Activated effector memory CD4-positive, alpha-beta T cell treated with Interleukin-2 at 50 U/mL for 16 hours (primary cell): ENCODE results near the gene OR4D11.
"Not testable (repeated sequence)": the region's sequence is repeated elsewhere in the genome, so short reads cannot be mapped to it uniquely, and the experiment has no call there.

ENCODE experiments used
- DNase-seq: peaks from one replicate; pipeline ENCODE4 v3.0.0-alpha.2; 2020

OR4D11 gene

DNA sequence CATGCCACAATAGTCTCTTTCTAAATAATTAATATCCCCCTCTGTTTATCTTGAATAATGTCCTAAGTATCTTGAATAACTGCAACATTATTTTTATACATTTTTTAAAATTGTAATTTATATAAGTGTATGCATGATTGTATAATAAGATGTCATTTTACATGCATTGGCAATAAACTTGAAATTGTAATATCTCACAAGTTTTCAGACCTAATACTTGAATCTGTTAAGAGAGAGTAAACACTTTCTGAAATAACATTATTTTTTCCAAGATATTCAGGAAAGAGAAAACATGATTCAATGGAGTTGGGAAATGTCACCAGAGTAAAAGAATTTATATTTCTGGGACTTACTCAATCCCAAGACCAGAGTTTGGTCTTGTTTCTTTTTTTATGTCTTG lies at the start of gene OR4D11:
TSS of gene OR4D11 (plus strand) at position 301 of the 400 bp plus-strand sequence. CDS start at position 301, 0 bp downstream.
- no peak for DNase-seq

DNA sequence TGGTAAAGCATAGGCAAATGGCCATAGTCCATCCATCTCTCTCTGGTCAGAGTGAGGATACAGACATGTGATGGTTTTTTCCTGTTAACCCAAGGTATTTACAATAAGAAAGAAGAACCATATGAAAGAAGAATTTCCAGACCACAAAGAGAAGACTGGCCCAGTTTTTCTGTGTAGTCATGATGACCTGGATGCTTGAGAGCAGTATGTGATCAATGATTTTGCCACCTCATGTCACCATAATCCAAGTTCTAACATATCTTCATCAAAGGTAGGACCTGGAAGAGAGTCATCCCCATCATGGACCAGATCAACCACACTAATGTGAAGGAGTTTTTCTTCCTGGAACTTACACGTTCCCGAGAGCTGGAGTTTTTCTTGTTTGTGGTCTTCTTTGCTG lies 46.7 kb upstream of the OR4D11 start, which contains the start of gene OR4D6:
TSS of gene OR4D6 (plus strand) at position 301 of the 400 bp plus-strand sequence. CDS start at position 301, 0 bp downstream.
- no peak for DNase-seq

DNA sequence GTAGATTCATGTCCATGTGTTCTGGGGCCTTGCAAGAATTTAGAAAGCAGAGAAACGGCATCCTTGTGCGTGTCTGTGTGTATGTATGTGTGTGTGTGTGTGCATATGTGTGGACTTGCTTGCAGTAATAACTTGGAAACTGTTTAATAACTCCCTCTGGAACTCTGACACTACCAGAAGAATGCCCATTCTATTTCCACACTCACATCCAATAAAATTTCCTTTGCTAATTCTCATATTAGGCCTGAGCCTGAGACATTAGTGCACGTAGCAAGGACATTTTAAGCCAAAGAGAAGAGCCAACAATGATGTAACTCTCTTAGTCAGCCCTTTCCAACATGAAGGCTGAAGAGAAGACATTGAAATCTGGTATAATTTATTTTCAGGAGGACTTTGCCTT lies 43.5 kb upstream of the OR4D11 start:
- no peak for DNase-seq

DNA sequence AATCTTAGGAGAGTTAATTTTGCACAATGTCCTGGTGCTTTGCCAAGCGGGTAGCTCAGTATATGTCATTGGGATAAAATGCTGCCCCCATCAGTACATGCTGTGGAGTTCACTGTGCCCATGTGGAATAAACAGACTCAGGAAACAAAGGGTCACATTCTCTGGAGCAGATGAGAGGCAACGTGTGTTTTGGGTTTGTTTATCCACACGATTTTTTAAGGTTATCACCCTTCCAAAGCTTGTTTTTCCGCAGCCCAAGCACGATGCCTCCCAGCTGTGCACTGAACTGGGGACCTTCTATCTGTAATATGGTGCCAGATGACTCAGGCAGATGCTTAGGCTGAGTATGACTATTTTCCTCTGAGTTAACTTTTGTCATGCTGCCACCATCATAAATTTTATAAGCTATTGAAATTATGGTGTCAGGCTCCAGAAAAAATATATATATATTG lies 40.2 kb upstream of the OR4D11 start:
- DNase-seq = no peak

DNA sequence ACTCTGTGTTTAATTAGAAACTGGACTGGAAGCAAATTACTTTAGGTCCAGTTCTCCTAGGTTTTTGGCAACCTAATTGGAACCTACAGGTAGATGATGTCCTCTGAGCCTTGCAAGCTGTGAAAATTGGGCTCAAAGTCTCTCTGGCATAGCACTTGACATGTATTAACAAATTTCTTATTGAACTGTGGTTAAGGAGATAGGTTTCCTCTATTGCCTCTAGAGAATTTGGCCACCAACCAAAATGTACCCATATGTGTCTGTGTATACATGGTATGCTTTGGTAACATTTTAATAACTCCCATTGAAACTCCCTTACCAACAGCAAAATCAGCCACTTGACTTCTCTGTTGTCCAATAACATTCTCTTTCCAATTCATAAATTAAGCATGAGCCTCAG lies 30.4 kb upstream of the OR4D11 start, which contains the start of gene OR4D10:
TSS of gene OR4D10 (plus strand) at position 301 of the 400 bp plus-strand sequence. CDS start 4,115 bp downstream, outside the sequence.
- no peak for DNase-seq

DNA sequence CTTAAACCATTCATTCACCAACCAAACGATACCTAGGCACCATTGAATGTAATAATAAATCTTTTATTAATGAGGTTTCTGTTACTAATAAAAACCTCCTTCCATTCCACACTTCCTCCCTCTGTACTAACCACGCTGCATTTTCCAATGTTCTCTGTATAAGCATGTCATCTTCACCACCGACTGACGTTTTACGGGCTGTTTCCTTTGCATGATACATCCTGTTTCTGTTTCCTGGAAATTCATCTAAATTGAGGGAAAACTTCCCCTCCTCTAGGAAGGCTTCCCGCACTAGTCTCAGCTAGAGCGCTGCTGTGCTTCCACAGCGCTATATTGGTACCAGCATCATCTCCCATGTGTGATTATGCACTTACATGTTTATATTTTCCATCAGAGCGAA lies 28.2 kb upstream of the OR4D11 start:
- no peak for DNase-seq

DNA sequence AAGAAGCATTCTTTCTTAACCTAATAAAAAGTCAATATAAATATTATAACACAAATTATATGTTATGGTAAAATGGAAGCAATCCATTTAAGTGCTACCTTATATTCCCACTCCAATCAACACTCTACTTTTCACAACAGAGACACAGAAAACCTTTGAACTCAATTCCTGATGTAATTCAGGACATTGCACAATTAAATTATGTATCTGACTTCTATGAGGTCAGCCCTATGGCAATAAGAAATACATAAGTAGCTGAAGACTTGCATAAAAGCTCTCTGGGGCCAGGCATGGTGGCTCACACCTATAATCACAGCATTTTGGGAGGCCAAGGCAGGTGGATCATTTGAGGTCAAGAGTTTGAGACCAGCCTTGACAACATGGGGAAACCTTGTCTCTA lies 23.5 kb upstream of the OR4D11 start:
- DNase-seq = no peak

DNA sequence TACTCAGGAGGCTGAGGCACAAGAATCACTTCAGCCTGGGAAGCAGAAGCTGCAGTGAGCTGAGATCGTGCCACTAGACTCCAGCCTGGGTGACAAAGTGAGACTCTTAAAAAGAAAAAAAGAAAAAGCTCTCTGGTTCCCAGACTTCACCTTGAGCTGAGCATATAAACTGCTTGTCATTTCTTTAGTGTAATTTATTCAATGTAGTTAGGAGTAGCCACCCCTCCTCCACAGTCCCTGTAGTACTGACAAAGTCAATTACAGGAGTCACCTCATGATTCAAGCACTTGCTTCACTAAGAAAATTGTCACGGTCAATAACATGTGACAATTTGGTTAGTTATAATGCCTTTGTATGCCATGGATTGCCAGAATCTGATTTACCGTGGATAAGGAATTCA lies 23.0 kb upstream of the OR4D11 start:
- no peak for DNase-seq

DNA sequence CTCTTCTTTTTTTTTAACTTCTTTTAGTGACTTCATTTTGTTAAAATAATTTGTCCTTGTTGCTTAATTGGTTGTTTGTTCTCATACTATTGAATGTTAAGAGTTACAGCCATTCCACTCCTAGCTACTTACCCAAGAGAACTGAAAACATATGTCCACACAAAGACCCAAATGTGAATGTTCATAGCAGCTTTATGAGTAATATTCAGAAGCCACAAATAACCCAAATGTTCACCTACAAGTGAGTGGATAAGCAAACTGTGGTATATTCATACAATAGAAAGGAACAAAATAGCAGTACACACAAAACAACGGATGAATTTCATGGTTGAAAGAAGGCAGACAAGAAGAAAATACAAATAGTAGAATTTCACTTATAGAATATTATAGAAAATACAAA lies 1.4 kb upstream of the OR4D11 start:
- no peak for DNase-seq

DNA sequence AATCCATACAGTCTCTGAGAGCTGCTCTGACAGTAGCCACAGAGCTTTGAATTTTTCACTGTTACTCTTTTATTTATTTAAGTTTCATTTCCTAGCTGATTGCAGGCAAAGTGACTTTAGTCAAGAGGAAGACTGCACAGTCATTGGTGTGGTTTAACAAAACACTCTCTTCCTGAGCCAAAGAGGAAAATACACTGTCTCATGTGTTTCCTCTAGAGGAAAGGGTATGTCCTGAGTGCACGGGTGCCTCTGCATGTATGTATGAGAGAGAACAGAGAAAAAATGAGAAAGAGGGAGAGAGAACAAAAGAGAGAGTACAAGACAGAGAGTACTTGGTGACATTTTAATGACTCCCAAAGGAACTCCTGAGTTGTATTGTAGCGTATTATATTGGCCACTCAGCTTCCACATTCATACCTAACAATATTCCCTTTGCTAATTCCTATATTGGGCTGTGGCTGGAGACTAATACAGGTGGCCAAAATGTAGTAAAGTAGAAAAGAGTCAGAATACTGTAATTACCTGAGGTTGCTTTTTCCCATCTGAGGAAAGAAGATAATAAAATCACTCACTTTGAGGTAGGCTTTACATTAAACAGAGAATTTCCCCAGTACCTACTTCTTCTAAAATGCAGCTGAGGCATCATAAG lies 7.7 kb downstream of the OR4D11 start, which contains the start of gene OR4D9:
TSS of gene OR4D9 (plus strand) at position 599 of the 649 bp plus-strand sequence. CDS start 3,374 bp downstream, outside the sequence.
- DNase-seq = no peak

DNA sequence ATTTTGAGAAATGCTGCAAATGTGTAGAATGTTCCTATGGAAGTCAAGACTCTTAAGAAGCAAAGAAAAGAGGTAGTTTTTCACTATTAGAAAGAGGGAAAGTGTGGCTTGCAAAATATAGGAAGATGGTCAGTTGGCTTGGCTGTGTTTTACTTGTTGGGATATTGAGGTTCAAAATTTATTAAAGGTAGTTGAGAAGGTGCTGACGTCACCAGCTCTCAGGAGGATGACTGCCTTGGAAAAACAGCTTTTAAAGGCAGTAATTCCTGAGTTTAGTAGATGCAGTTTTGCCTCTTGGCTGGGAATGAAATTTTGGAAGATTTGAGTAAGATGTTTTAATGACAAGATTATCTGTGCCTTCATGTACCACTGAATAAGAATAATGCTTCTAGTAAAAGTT lies 8.3 kb downstream of the OR4D11 start:
- DNase-seq = no peak

DNA sequence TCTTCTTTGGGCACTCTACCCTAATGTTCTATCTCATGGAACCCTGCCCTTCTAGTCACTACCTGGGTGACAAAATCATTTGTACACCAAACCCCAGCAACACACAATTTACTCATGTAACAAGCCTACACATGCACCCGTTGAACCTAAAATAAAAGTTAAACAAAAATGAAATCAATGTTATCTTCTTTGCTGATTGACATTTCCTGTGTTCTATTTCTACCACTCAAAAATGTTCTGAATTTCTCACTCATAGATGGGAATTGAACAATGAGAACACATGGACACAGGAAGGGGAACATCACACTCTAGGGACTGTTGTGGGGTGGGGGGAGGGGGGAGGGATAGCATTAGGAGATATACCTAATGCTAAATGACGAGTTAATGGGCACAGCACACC lies 16.8 kb downstream of the OR4D11 start:
- DNase-seq = not testable (repeated sequence)

DNA sequence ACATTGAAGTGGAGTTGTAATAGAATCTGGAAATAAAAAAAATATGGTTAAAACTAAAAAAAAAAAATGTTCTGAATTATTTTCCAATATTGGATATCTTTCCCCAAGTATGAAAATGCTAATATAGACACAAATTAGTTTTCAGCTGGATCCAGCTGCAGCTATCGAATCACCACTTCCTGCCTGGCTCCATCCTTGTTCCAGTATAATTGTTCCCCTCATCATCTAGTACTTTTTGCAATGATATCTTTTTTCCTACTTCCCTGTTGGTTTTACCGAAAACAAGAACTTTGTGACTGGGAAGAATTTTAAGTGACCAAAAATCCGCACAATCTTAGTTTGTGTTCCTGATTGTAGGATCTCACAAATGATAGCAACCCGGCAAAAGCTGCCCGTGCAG lies 17.4 kb downstream of the OR4D11 start:
- no peak for DNase-seq

DNA sequence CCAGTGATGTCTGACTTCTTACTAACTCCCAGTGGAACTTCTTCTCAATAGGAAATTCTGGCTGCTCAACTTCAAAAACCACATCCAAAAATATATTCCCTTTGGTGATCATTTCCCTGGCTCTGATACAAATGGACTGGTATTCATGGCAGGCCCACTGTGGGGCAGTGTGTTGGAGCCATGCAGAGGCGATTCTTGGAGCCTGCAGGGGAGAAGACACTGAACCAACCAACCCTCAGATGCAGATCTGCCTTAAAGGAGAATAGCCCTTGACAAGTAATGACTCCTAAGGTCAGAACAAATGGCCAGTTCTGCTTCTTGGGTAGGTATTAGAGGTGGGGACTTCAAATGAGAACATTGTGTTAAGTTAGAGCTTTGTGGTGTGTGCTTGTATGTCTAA lies 20.2 kb downstream of the OR4D11 start:
- DNase-seq = no peak

DNA sequence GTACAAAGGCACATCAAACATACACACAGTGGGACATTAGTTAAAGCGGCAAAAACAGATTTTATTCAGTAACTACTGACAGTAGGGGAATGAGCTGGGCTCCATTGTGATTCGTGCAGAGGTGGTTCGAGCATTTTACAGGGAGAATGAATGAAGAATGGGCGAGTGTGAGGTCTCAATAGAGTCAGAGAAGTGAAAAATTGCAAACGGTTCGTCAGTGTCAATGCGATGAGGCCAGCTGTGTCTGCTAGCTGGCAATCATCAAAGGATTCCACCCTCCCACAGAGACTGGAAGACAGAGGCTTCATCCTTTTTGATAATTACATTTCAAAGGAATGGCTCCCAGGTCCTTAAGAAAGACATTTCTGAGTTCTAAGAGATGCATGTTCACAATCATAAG lies 25.3 kb downstream of the OR4D11 start:
- no peak for DNase-seq

DNA sequence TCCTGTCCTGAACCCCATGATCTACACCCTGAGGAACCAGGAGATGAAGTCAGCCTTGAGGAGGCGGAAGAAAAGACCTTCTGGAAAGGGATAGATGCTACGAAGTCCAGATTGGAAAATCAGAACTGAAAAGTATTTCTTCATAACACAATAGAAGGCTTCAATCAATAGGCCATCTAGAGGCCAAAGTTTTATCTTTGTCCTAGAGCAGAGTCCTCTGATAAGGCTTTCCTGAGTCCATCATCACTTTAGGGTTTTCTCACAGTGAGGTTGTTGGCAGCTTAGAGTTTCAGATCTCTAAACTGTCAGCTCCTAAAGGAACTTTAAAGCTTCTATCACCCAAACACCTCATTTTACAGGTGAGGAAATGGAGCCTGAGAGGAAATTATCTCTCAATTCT lies 29.2 kb downstream of the OR4D11 start:
- DNase-seq = no peak

DNA sequence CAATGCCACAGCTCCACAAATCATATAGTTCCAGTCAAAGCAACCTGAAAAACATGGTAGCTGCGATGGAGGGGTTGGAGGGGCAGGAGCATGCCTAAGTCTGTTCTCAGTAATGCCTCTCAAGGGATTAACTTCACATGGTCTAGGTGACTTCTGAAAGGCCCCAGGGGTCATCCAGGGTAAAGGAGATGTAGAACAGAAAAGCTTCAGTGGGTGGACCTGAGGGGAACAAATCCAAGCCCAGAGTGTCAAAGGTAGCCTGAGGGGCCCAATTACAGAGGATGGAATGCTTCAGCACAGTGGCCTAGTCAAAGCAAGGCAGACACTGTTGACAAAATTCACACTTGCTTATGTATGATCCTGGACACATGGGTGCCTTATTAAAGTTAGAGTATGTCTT lies 31.3 kb downstream of the OR4D11 start:
- DNase-seq = no peak

DNA sequence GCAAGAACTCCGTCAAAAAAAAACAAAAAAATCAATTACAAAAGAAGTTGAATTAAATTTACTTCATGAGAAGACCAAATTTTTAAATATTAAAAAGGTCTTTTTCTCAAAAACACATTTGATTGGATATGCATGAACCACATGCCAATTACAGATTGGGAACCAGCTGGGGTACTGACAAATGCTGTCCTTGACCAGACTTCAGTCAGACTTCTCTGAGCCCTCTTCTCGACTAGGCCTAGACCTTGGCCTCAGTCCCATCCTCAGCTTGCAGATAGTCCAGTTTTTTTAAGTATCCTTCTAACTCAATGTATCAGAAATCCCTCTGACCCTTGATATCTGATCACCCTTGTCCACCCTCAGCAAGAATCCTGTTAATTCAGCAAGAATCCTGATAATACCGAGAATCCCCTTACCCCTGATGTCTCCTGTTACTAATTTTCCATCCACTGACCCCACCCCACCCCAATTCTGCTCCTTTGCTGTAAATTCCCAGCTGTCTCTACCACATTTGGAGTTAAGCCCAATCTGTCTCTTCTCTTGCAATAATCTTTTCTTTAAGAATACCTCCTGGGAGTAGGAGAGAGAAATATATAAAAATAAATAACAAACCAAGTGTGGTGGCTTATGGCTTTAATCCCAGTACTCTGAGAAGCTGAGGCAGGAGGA lies 38.9 kb downstream of the OR4D11 start:
- no peak for DNase-seq

DNA sequence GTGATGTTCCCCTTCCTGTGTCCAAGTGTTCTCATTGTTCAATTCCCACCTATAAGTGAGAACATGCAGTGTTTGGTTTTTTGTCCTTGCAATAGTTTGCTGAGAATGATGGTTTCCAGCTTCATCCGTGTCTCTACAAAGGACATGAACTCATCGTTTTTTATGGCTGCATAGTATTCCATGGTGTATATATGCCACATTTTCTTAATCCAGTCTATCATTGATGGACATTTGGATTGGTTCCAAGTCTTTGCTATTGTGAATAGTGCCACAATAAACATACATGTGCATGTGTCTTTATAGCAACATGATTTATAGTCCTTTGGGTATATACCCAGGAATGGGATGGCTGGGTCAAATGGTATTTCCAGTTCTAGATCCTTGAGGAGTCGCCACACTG lies 40.3 kb downstream of the OR4D11 start:
- DNase-seq = not testable (repeated sequence)

DNA sequence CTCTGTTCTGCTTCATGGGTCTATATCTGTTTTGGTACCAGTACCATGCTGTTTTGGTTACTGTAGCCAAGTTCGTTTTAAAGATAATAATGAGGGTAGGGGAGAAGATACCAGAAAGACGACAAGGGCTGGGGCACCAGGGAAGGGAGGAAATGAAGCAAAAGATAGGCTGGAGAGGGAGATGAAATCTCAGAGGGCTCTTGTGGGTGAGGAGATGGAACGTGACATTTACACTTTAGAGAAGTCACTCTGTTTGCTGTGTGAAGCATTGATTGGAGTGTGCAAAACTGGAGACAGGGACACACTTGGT lies 41.4 kb downstream of the OR4D11 start:
- no peak for DNase-seq

DNA sequence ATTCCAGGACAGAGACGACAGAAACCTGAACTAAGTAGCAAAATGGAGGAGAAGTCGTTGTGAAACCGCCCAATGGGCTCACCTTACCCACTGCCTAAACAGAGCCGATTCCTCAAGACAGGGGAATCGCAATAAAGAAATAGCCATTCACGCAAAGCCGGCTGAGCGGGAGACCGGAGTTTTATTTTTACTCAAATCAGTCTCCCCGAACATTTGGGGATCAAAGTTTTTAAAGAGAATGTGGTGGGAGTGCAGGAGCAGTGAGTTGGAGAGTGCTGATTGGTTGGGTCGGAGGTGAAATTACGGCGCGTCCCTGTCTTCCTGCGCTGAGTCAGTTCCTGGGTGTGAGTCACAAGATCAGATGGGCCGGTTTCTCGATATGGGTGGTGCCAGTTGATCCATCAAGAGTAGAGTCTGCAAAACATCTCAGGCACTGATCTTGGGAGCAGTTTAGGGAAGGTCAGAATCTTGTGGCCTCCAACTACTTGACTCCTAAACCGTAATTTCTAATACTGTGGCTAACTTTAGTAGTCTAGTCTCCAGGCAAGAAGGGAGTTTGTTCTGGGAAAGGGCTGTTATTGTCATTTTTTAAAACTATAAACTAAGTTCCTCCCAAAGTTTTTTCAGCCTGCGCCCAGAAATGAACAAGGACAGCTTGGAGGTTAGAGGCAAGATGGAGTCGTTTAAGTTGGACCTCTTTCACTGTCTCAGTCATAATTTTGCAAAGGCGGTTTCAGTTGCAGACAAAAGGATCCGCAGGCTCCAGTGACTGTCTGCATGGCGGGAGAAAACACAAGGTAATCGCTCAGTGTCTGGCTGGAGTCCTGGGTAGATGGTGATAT lies 42.0 kb downstream of the OR4D11 start:
- no peak for DNase-seq

DNA sequence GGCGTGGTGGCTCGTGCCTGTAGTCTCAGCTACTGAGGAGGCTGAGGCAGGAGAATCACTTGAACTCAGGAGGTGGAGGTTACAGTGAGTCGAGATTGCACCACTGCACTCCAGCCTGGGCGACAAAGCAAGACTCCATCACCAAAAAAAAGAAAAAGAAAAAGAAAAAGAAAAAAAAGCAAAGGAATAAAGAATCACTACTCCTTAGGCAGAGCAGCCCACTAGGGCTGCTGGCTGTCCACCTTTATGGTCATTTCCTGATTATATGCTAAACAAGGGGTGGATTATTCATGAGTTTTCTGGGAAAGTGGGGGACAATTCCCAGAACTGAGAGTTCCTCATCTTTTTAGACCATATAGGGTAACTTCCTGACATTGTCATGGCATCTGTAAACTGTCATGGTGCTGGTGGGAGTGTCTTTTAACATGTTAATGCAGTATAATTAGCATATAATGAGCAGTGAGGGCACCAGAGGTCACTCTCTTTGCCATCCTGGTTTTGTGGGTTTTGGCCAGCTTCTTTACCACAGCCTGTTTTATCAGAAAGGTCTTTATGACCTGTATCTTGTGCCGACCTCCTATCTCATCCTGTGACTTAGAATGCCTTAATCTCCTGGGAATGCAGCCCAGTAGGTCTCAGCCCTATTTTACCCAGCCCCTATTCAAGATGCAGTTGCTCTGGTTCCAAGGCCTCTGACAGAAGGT lies 44.4 kb downstream of the OR4D11 start:
- DNase-seq = not testable (repeated sequence)

DNA sequence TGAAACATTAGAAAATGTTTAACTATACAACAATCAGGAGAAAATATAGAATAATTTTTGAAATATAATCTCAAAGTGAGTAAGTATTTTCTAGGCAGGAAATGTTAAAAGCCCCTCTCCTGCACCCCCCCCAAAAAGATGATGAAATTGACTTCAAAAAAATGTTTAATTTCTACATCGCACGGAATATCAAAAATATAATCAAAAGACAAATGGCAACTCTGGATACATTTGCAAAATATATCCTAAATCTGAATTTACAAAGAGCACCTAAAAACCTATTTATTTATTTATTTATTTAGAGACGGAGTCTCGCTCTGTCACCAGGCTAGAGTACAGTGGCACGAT lies 44.9 kb downstream of the OR4D11 start:
- no peak for DNase-seq
